NCI-H2029 (cell line): ENCODE results near the gene ZNHIT3.
A peak's percentile ranks its signal among the peaks of the same experiment; 100 is the strongest.

ENCODE experiments used
- DNase-seq: peaks from one replicate; lab custom pipeline; 2025; lab: John Stamatoyannopoulos, UW

The ZNHIT3 gene

GRCh38 chr17:36512641-36513040 is 26.2 kb downstream of the ZNHIT3 start:
- DNase-seq = no peak

- no peak for DNase-seq
Observed at GRCh38 chr17:36514856-36515255, 28.4 kb downstream of the ZNHIT3 start.

- no peak for DNase-seq
Observed at GRCh38 chr17:36515837-36516236, 29.4 kb downstream of the ZNHIT3 start.

GRCh38 chr17:36523113-36523512 is 36.6 kb downstream of the ZNHIT3 start:
- no peak for DNase-seq

DNA sequence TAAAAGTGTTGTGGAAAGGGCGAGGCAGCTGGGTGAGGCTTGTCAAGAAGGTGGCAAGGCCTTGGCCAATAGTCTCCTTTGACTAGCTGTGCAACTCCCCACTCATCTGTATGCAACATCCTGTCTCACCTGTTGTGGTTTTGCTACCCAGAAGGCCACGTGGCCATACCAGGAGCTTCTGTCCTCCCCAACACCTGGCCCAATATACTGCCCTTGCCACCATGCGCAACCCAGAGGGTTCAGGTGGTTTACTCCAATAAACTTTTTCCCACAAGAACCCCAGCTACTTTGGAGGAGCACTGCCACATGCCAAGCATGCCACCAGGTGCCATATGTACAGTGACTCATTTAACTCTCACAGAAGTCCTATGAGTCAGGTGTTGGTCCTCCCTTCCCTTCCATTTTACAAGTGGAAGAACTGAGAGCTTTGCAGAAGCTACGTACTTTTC is 38.0 kb downstream of the ZNHIT3 start:
- DNase-seq = no peak

DNA sequence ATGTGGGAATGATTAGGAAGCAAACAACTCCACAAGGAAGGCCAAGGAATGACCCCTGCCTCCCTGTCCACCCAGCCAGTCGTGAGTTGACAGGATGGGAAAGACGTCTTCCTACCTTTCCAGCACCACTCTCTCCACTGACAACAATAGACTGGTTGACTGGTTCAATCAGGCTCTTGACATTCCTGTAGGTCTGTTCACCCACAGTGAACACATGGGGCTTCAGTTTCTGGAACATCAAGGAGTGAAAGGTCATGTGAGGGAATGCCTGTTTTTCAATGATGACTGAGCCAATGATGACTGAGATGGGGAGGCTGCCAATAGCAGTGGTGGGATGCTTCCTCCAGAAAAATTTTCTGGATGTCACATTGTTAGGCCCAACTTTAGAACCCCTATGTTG is 38.6 kb downstream of the ZNHIT3 start:
- DNase-seq = no peak

GRCh38 chr17:36525888-36526287 is 39.4 kb downstream of the ZNHIT3 start:
- no peak for DNase-seq

DNA sequence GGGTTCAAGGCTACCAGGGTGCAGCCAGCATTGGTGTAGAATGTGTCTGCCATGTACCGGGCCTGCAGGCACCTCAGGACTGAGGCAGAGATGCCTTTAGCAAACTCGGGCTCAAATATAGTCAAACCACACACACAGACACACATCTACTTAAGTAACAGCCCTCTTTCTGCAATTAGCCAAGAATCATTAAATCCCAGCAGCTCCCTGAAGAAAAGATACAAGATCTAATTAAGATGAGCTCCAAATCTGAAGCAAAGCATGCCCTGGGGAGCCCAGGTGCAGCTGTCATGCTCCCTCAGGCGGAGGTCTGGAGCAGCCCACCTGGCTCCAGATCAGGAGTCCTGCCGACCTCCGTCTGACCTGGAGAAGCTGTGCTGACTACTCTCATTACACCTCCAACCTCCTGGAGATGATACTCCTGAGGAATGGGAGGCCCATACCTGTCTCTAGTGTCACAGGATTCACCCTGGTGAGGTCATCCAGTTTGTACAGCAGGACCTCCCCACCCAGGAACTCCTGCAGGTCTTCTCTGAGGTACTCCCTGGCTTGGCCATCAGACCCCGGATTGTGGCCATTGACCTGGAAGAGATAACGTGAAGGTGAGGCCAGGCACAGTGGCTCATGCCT is 41.3 kb downstream of the ZNHIT3 start:
- no peak for DNase-seq

DNA sequence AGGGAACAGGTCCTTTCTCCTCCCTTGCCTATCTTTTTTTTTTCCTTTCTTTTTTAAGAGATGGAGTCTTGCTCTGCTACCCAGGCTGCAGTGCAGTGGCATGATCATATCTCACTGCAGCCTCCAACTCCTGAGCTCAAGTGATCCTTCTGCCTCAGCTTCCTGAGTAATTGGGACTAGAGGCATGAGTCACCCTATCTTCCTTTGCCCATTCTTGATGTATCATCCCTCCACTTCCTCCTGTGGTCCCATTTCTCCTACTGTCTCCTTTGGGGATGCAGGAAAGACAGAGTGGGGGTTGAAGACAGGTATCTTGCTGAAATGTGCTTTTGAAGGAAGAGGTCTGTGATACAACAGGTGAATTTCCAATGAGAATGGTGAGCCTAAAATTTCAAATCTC is 42.6 kb downstream of the ZNHIT3 start:
- no peak for DNase-seq

- DNase-seq = no peak
Observed at GRCh38 chr17:36532435-36532975, 46.0 kb downstream of the ZNHIT3 start.

DNA sequence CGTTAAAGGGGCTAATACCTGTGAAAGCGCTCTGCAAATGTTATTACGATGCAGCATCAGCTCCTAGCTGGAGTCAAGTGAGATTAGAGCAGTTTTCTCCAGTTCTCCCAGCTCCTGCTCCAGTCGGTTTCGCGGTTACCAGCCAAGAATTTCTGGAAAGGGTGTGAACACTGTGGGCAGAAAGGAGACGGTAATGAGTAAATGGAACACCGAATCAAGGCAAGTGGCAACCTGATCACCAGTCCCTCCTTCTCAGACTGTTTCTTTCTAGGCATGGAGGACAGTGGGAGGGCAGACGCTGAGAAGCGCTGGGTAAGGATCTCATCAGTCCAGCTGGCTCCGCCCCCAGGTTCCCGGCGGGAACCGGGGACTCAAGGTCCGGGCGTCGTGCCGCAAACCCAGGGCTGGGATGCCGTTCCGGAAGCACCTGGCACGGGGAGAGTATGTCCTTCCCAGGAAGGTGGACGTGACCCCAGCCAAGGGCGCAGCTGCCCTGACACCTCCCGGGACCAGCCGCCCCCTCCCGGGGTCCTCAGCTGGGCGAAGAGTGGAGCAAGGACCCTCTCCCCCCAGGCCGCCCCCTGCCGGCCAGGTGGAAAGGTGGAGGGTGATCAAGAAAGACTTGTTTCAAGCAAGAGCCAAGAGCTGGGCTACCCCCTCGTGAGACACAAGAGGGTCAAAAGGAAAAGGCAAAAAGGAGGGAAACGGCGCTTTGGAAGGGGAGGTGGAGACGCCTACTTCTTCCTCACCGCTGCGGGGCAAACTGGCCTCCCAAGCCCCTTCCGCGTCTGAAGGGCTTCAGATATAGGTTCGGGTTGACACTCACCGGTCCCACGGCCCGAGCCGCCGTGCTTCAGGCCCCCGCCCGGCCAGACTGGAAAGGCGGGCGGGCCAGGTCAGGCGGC is 47.7 kb downstream of the ZNHIT3 start:
- DNase-seq = peak; percentile 87

DNA sequence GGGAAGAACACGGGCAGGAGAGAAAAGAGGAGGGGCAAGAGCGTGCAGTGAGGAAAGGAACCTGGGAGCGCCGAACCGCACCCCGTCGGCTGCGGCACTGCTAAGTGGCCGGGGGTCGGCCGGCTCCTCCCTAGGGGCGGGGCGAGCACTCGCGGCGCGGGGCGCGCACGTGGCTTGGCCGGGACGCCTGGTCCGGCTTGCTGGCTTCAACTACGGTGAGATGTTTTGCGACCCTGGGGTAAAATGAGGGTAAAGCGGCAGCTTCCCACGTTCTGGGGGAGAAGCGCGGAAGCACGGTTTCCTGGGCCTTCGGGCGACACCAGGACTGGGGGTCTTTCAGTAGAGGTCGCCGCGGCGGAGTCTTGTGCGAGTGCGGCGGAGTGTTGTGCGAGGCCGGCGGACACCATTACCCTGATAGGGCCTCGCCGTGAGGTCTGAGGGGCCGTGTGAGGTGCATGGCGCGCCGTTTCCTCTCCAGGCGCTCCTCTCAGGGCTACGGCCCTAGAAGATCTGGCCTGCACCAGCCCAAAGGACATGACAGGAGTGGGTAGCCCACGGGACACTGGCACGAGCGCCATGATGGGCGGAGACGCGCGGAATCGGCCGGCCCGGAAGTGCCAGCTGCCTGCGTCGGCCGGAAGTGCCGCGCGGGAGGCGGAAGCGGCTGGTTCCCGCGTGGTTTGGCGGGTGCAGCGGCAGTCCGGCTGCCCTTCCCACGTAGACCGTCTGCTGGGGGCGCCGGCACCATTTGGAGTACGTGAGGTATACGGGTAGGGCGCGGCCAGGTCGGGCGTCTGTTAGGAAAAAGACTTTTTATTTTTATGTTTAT is 48.6 kb downstream of the ZNHIT3 start, which contains the start of the genes MYO19 and PIGW:
Gene MYO19, minus strand, starts transcription at position 29 of the 829 bp plus-strand sequence. CDS start 2,330 bp downstream, outside the sequence.
Gene PIGW, plus strand, starts transcription at position 148 of the 829 bp plus-strand sequence. CDS start 2,115 bp downstream, outside the sequence.
- DNase-seq = peak; percentile 80

DNA sequence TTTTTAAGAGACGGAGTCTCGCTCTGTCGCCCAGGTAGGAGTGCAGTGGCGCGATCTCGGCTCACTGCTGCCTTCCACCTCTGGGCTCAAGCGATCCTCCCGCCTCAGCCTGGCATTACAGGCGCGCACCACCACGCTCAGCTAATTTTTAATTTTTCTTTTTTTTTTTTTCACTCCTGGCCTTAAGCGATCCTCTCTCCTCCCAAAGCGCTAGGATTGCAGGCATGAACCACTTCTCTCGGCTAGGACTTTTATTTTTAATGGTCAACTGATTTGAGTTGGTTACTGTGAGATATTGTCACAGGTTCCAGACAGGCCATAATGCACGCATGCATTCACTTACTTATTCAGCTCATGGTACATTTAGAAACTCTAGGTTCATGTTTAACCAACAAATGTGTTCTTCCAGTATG is 49.2 kb downstream of the ZNHIT3 start:
- DNase-seq = no peak

GRCh38 chr17:36540696-36541095 is 54.2 kb downstream of the ZNHIT3 start:
- DNase-seq = no peak

GRCh38 chr17:36542755-36543154 is 56.3 kb downstream of the ZNHIT3 start:
- DNase-seq = no peak

DNA sequence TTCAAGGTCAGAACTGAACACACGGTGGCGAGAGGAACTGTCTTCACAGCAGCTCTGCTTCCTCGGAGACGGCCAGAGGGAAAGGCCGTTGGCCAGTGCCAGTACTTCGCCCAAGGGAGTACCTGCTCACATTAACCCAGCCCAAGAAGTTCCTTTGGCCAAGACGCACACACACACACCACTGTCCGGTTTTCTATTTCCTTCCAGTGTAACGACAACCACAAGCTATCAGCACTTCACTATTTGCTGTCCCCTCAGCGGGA is 57.5 kb downstream of the ZNHIT3 start:
- DNase-seq = no peak

- peak; percentile 83 for DNase-seq
Observed at GRCh38 chr17:36544307-36545076, 58.0 kb downstream of the ZNHIT3 start, which contains the start of gene GGNBP2. TSS of gene GGNBP2 (plus strand) at chr17:36544919. CDS start at chr17:36545725, 806 bp downstream.

- DNase-seq = no peak
Observed at GRCh38 chr17:36545077-36545464, 58.6 kb downstream of the ZNHIT3 start.
